HG03159 (cell line): ENCODE measurements around the gene NAV3.

ENCODE experiments used
- ATAC-seq: cut with Tn5 transposase; IDR thresholded peaks from one replicate; pipeline ENCODE4 v1.9.1; 2021; ENCODE audit warnings: mild to moderate bottlenecking, moderate library complexity; ENCODE audit not compliant: unreplicated experiment

The NAV3 gene

DNA sequence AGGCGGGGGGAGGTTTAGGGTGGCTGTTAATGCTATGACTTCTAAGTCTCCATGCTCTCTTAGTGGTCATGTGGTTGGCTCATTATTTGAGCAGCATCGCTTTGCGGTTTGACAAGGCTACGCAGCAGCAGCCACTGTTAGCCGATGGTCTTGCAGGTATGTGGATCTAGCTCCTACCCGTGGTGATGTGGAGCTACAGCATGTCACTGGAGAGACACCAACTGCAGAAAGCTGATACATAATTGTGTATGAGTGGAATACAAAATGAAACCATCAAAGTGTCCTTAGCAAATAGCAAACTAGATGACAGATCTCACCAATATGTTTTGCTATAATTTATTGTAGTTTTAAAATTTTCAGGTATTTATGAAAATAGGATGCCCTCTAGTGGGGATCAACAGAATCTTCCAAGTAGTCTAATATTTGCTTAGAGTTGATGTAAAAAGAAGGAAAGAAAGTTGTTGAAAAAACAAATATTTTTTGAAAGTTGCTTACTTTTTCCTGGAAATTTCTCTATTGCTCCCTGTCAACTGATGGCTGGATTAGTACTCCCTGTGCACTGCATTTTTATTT, 94.9 kb downstream of the NAV3 start:
- peak; percentile 100 for ATAC-seq

DNA sequence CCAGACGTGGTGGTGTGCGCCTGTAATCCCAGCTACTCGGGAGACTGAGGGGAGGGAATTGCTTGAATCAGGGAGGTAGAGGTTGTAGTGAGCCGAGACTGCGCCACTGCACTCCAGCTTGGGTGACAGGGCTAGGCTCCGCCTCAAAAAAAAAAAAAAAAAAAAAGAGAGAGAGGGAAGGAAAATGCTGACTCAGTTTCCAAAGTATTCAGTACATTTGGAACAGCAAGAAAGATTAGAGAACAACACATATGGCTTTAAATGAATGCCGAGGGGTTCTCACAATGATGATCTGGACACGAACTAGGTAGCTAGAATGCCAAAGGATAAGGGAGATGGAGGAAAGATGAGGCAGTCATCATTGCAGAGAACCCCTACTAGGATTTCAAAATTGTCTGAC, 97.4 kb downstream of the NAV3 start:
- ATAC-seq: no peak

DNA sequence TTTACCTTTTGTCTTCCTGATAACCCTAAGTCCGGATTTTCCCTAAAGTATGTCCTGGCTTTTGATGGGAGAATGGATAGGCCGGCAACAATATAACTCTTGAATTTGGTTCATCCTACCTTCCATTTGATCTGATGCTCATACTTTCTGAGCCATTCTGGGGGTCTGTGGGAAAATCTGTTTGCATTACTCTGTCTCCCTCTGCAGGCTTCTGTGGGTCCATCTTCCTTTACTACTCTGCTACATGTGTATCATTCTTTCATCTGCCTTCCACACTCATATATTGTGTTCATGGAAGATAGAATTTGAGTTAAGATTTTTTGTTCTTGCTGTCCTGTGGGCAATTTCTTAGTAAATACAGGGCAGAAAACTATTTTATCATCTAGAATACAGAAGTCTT, 101.5 kb downstream of the NAV3 start:
- ATAC-seq: no peak

GRCh38 chr12:77938301-77938700, 107.6 kb downstream of the NAV3 start:
- no peak for ATAC-seq

DNA sequence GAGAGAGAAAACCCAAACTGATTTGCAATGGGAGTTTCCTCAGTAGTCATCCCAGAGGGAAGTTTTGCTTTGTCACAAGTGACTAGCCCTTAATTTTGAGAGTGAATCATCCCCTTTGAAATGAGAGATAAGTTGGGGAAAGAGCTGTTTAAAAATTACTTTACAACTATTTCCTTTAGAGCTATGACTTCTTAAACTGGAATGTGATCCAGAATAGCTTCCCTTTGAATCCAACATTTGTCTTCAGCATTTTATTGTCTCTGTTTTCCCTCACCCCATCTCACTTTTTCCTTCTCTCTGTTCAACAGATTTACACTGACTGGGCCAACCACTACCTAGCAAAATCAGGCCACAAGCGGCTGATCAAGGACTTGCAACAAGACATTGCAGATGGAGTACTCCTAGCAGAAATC, 109.3 kb downstream of the NAV3 start:
- ATAC-seq: no peak

DNA sequence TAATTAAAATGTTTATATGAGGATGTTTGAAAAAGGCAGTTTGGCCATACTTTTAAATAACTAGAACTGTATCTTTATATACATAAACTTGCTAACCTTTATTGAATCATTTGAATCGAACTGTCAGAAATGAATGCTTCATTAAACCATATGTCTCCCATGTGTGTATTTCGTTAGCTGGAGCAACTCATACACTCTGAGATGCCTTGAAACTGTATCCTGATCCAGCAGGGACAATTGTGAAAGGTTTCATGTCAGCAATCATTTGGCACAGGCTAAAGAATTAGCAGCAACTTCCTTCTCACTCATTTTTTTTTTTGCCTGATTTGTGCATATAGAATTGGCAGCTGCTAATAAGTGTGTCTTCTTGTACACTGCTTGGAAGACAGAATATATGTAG, 109.9 kb downstream of the NAV3 start:
- no peak for ATAC-seq

GRCh38 chr12:77941401-77941800, 110.7 kb downstream of the NAV3 start:
- no peak for ATAC-seq

GRCh38 chr12:77943466-77943865, 112.8 kb downstream of the NAV3 start:
- ATAC-seq: no peak

DNA sequence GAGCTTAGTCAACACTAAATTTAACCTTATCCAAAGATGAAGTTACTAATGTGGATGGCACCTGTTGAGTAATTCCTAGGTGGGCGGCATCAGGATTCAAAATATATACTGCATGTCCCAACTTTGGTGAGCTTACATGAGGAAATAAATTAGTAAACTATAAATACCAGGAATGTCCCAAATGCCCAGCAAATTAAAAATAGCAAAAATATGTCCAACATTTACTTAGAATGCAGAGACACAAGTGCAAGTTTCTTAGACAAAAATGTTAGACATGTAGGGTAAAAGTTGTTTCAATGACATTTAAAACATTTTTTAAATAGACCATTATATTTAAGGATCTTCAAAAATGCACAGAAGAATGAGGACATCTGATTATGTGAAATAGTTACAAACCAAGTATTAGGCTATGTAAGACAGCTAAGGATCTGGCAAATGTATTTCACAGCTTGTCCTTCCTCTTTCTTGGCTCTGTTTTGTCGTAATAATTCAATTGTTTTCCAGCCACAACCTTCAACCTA, 115.9 kb downstream of the NAV3 start:
- ATAC-seq: no peak

DNA sequence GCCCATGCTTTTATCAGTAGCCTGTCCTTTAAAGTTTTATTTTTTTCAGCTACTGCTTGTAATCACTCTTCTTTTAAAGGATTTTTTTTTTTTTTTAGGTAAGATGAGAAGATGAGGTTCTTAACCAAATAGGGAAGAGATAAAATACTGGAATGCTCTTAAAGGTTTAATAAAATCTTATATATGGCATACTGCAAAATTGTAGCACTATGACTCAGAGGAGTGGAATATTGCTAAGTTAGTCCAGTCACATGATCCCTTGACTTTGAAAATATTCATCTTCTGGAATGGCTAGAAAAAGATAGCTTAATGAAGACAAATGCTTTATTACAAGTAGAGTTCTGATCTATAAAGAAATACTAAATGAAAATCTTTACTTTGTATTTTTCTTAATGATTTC, 116.6 kb downstream of the NAV3 start:
- no peak for ATAC-seq

DNA sequence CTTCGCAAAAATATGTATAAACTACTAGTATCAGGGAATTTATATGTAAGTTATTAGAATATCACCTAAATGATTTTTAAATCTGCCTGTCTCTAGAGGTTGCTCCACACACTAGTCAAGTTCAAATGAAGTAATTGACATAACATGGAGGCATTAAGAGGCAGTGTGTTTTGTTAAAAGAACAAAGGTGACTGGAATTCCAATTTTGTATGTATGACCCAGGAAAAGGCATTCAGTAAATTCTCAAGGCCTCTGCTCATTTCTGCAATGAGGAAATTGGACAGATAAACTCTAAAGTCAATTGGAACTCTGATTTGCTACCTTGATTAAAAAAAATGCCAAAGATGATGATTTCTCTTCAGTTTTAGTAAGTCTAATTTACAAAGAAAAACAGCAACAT, 117.1 kb downstream of the NAV3 start:
- ATAC-seq: no peak

- no peak for ATAC-seq
Observed at GRCh38 chr12:77949943-77950342, 119.2 kb downstream of the NAV3 start.

DNA sequence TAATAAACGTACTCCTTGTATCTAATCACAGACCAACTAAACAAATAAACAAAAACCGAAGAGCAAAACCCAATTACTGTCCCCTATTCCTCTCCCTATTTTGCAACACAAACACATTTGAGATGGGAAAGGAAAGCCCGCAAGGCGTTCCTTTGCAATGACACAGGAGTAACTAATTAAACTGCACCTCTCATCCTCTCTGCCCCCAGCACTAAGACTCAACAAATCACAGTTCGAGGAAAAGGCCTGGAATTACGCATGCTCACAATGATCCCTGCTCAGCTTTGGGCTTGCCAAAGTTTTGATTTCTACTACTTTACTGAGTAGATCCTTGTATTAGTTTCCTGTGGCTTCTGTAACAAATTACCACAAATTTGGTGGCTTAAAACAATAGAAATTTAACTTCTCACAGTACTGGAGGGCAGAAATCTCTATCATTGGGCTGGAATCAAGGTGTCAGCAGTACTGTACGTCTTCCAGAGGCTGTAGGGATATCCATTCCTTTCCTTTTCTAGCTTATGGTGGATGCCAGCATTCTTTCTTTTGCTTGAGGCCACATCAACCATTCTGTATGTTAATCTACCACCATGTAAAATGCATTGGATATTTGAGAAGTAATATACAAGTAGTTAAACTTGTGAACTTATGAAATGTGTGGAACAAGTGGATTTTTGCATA, 123.0 kb downstream of the NAV3 start:
- no peak for ATAC-seq

DNA sequence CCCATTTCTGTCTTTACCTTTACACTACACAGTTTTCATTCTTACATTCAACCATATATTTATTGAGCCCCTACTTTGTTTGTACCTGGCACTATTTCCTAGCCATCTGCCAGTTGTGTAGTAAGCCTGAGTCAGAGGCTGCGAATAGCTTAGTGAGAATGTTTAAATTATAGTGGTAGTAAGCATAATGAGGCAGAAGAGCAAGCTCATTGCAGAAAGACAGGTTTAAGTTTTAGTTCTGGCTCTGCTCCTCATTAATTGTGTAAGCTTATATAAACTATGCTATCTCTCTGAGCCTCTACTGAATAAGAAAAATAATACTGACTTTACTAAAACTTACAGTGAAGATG, 123.5 kb downstream of the NAV3 start:
- ATAC-seq: no peak

DNA sequence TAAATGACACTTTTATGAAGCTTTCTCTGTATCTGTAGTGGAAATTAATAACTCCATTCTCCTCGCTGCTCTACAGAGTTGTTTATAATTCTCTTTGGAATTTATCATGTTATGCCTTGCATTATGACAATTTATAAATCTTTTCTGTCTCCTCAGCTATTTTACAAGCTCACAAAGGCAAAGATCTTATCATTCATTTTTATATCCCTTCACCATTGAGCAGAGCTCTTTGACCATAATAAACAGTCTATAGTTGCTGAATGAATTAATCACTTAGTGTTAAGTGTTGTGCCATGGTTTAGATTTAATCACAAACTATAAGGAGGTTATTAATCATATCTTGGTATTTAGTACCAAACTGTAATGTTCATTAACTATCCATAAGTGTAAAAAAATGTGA, 126.4 kb downstream of the NAV3 start:
- ATAC-seq: no peak

GRCh38 chr12:77963576-77964178, 133.0 kb downstream of the NAV3 start:
- ATAC-seq: no peak

DNA sequence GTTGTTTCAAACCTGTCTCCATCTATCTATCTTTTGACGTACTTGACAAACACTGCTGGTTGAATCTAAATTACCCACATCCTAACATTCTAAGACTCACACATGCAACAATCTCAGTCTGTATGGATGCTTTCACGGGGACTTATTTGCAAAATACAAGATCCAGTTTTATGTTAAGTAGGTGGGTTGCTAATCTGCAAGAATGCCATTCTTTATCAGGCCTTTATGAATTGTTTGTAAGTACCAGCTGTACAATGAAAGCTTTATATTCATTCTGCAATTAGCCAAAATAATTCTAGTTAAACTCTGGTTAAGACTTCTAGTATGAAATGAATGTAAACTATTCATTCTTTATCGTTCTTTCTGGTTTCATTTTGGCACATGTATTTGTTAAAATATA, 135.1 kb downstream of the NAV3 start:
- ATAC-seq: no peak

- ATAC-seq: no peak
Observed at GRCh38 chr12:77968021-77968420, 137.3 kb downstream of the NAV3 start.

DNA sequence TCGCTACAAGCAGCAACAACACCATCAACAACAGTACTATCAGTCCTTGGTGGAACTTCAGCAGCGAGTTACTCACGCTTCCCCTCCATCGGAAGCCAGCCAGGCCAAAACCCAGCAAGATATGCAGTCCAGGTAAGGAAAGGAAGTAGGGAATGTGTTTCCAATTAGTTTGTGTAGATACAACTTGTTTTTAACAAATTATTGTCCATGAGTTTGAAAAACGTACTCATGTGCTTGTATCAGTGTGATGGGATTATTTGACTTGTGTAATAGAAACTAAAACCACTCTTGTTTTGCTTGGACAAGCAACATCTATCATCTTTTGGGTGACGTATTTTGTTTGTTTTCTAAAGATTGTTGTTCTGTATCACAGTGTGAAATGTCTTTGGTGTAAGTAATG, 137.9 kb downstream of the NAV3 start:
- ATAC-seq: no peak

DNA sequence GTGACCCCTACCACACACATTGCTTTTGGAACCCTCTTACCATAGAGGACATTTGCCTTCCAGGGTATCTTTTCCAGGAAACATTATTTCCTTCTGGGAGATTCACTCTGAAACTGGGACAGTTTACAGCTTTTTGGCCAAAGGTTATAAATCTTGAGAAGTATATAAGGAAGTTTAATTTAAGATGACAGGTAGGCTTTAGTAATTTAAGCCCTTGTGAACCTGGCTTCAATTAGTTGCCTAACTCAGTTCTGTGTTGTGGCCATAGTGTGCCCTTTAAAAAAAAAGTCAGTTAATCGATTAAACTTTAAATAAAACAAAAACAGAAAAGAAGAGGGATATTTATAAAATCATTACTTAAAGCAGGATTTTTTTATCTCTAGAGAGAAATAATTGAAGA, 142.9 kb downstream of the NAV3 start:
- no peak for ATAC-seq

- no peak for ATAC-seq
Observed at GRCh38 chr12:77974645-77975044, 144.0 kb downstream of the NAV3 start.

- no peak for ATAC-seq
Observed at GRCh38 chr12:77979597-77980250, 149.0 kb downstream of the NAV3 start.
